HepG2 (cell line): Measurements from ENCODE around the gene ABCC5. TPM values are rescaled to one million over a fixed set of nuclear protein-coding genes. Genes with fewer than 3 reads are reported as not detected.

Experiments
- CREB3 ChIP-seq: sonication (generic); formaldehyde crosslinking; IDR thresholded peaks from 2 replicates; pipeline ENCODE4 v1.5.0; 2020; ENCODE audit warnings: missing genetic modification reagents
- E2F2 ChIP-seq: sonication (generic); formaldehyde crosslinking; IDR thresholded peaks from 2 replicates; pipeline ENCODE4 v1.4.0; 2020; ENCODE audit warnings: missing genetic modification reagents, borderline replicate concordance
- FOXK1 ChIP-seq: sonication (generic); formaldehyde crosslinking; IDR thresholded peaks from 2 replicates; pipeline ENCODE4 v1.4.0; 2020; ENCODE audit warnings: low read depth, missing genetic modification reagents, borderline replicate concordance
- GPN1 ChIP-seq: sonication (generic); formaldehyde crosslinking; IDR thresholded peaks from 2 replicates; pipeline ENCODE4 v1.5.1; 2020; ENCODE audit warnings: missing genetic modification reagents, borderline replicate concordance
- HDAC6 ChIP-seq: fragments of 200-600 bp; sonication (generic); IDR thresholded peaks from 2 replicates; pipeline ENCODE4 v1.7.0; 2017; ENCODE audit warnings: mild to moderate bottlenecking, antibody characterized with exemption, low read length, low read depth
- HNRNPL ChIP-seq: fragments of 200-400 bp; formaldehyde crosslinking; IDR thresholded peaks from 2 replicates; pipeline ENCODE4 v1.6.1; 2017; ENCODE audit warnings: mild to moderate bottlenecking, low read depth, low read length
- IRF9 ChIP-seq: sonication (generic); formaldehyde crosslinking; IDR thresholded peaks from 2 replicates; pipeline ENCODE4 v1.8.0; 2022; ENCODE audit warnings: missing genetic modification reagents, mild to moderate bottlenecking, borderline replicate concordance
- MATR3 ChIP-seq: sonication (generic); formaldehyde crosslinking; IDR thresholded peaks from 2 replicates; pipeline ENCODE4 v1.4.0; 2020; ENCODE audit warnings: missing genetic modification reagents
- MAZ ChIP-seq, 2 experiments: sonication (generic) in 1 of 2; formaldehyde crosslinking in 1 of 2; IDR thresholded peaks; 2 replicates each; pipeline versions ENCODE4 v1.5.0 to v1.6.1; 2012 to 2020; ENCODE audit warnings: low read depth in 2 of 2, mild to moderate bottlenecking in 2 of 2, borderline replicate concordance in 1 of 2, improper control_type of control experiment in 1 of 2, low read length in 1 of 2, missing genetic modification reagents in 1 of 2, moderate library complexity in 1 of 2
- NR3C1 ChIP-seq: sonication (generic); formaldehyde crosslinking; IDR thresholded peaks from 2 replicates; pipeline ENCODE4 v1.4.0; 2020; ENCODE audit warnings: missing genetic modification reagents
- PAX8 ChIP-seq: sonication (generic); formaldehyde crosslinking; IDR thresholded peaks from 2 replicates; pipeline ENCODE4 v1.8.0; 2022; ENCODE audit warnings: mild to moderate bottlenecking, missing genetic modification reagents, borderline replicate concordance
- ZBTB39 ChIP-seq: sonication (generic); formaldehyde crosslinking; IDR thresholded peaks from 2 replicates; pipeline ENCODE4 v1.5.0; 2020; ENCODE audit warnings: missing genetic modification reagents
- ZNF12 ChIP-seq: sonication (generic); formaldehyde crosslinking; IDR thresholded peaks from 2 replicates; pipeline ENCODE4 v1.5.0; 2020; ENCODE audit warnings: missing genetic modification reagents
- ZNF251 ChIP-seq: sonication (generic); formaldehyde crosslinking; IDR thresholded peaks from 2 replicates; pipeline ENCODE4 v1.9.0; 2021; ENCODE audit warnings: mild to moderate bottlenecking, missing genetic modification reagents
- ZNF263 ChIP-seq: sonication (generic); formaldehyde crosslinking; IDR thresholded peaks from 2 replicates; pipeline ENCODE4 v1.4.0; 2020; ENCODE audit warnings: missing genetic modification reagents
- ZNF343 ChIP-seq: sonication (generic); formaldehyde crosslinking; IDR thresholded peaks from 2 replicates; pipeline ENCODE4 v1.4.0; 2020; ENCODE audit warnings: mild to moderate bottlenecking, missing genetic modification reagents
- ZNF776 ChIP-seq: sonication (generic); formaldehyde crosslinking; IDR thresholded peaks from 2 replicates; pipeline ENCODE4 v1.4.0; 2020; ENCODE audit warnings: mild to moderate bottlenecking, missing genetic modification reagents
- ZZZ3 ChIP-seq: sonication (generic); formaldehyde crosslinking; IDR thresholded peaks from 2 replicates; pipeline ENCODE4 v1.4.0; 2020; ENCODE audit warnings: missing genetic modification reagents, mild to moderate bottlenecking, borderline replicate concordance
- polyA plus RNA-seq, 8 experiments: library from polyadenylated mRNA; depleted of rRNA in 3 of 8; stranded (reverse) in 7 of 8; unstranded in 1 of 8; fragments of >200 nt; fragmentation: Illumina TruSeq in 4 of 8; extraction: Trizol in 4 of 8; gene quantifications; 2 replicates each; pipeline versions ENCODE4 v1.2.1 to v1.2.3, GENCODE V29; 2011 to 2016; ENCODE audit warnings: low read depth in 4 of 8, missing spikeins in 1 of 8, mixed read lengths in 1 of 8; ENCODE audit not compliant: insufficient read depth in 1 of 8
- total RNA-seq, 5 experiments: library from RNA; depleted of rRNA; stranded (reverse); fragments of >200 nt; fragmentation: Illumina TruSeq; extraction: Trizol; gene quantifications; 2 replicates each; pipeline ENCODE4 v1.2.3, GENCODE V29; 2016; ENCODE audit warnings: low read depth in 1 of 5

Gene ABCC5
- total and polyA plus RNA-seq, 2 of the 13 experiments (the other 11 are each of a cell fraction or from before 2014, with no cell fraction given), result 12.5 to 12.7 TPM

GRCh38 chr3:184017672-184018423 lies at the start of gene ABCC5 (continued):
- TF ChIP-seq NR3C1 (CRISPR knock-in tag), result no peak
- TF ChIP-seq IRF9 (CRISPR knock-in tag), result 0 out of 2 replicates have a peak, but pooled peaks have one; percentile 20
- TF ChIP-seq ZNF12 (CRISPR knock-in tag), result 0 out of 2 replicates have a peak, but pooled peaks have one; percentile 45
- TF ChIP-seq GPN1 (CRISPR knock-in tag), result no peak
- TF ChIP-seq PAX8 (CRISPR knock-in tag), result no peak
- TF ChIP-seq MATR3 (CRISPR knock-in tag), result 0 out of 2 replicates have a peak, but pooled peaks have one; percentile 5
- TF ChIP-seq ZNF776 (CRISPR knock-in tag), result 0 out of 2 replicates have a peak, but pooled peaks have one; percentile 71
- TF ChIP-seq E2F2 (CRISPR knock-in tag), result no peak
- no peak for TF ChIP-seq HNRNPL
- peak; percentile 56; the same call in 1 of the 2 replicates for TF ChIP-seq ZNF343 (CRISPR knock-in tag)
- TF ChIP-seq MAZ (IDR thresholded peaks at IDR 0.05; ENCODE audit: borderline replicate concordance, low read depth, low read length), result peak; percentile 37; the same call in 1 of the 2 replicates
- no peak; the same call in 1 of the 2 replicates for TF ChIP-seq MAZ (CRISPR knock-in tag; IDR thresholded peaks at IDR 0.05; ENCODE audit: low read depth)
- TF ChIP-seq ZZZ3 (CRISPR knock-in tag), result no peak
- 0 out of 2 replicates have a peak, but pooled peaks have one; percentile 14 for TF ChIP-seq CREB3 (CRISPR knock-in tag)
- peak; percentile 61; the same call in 1 of the 2 replicates for TF ChIP-seq FOXK1
- TF ChIP-seq HDAC6, result no peak
- TF ChIP-seq ZNF263 (CRISPR knock-in tag), result no peak
- TF ChIP-seq ZBTB39, result peak; percentile 92; the same call in 1 of the 2 replicates
- TF ChIP-seq ZNF251 (CRISPR knock-in tag), result 0 out of 2 replicates have a peak, but pooled peaks have one; percentile 14
